ENCODE data around the gene CA12. TPM values are rescaled to one million over a fixed set of nuclear protein-coding genes. Genes with fewer than 3 reads are reported as not detected.
"Not testable (repeated sequence)": the region's sequence is repeated elsewhere in the genome, so short reads cannot be mapped to it uniquely, and the experiment has no call there.

CA12 gene
- polyA plus RNA-seq, 1 experiment = 61.4 TPM

GRCh38 chr15:63323798-63324563, 57.7 kb downstream of the CA12 start:
- CTCF ChIA-PET = no interaction called here

GRCh38 chr15:63322541-63322940, 59.1 kb downstream of the CA12 start:
- H3K9me3 ChIP-seq (ENCODE audit: control insufficient read depth, insufficient read depth, low read length) = peaks cover 4% of the 10 kb centered on the region; the same call in 1 of the 2 replicates
- POLR2A ChIA-PET = no interaction called here
- H3K4me3 ChIP-seq (ENCODE audit: low read depth, low read length) = no peak overlapping the region
- H3K27me3 ChIP-seq (ENCODE audit: control insufficient read depth, insufficient read depth, low read length) = no peaks in the 10 kb centered on the region
- DNase-seq (ENCODE audit: low read depth, low spot score) = no peak
- H3K27ac ChIP-seq (ENCODE audit: low read depth, low read length) = no peak overlapping the region
- no peak for TF ChIP-seq CTCF (IDR thresholded peaks at IDR 0.05; ENCODE audit: low read depth, low read length)
- CTCF ChIA-PET = interaction anchor here (0.7 kb wide), 1 partner anchor 20 kb away, joined by 3 read pairs; no protein-coding TSS in a partner anchor

More at GRCh38 chr15:63323798-63324563, 57.7 kb downstream of the CA12 start:
- Histone ChIP-seq H3K27ac (ENCODE audit: low read depth, low read length) (no peak overlapping the region), H3K27me3 (ENCODE audit: control insufficient read depth, insufficient read depth, low read length) (no peaks in the 10 kb centered on the region), H3K9me3 (ENCODE audit: control insufficient read depth, insufficient read depth, low read length) (peaks cover 4% of the 10 kb centered on the region; the same call in 1 of the 2 replicates), H3K4me3 (ENCODE audit: low read depth, low read length) (no peak overlapping the region)
- POLR2A ChIA-PET = no interaction called here
- DNase-seq (ENCODE audit: low read depth, low spot score) = no peak
- TF ChIP-seq CTCF (IDR thresholded peaks at IDR 0.05; ENCODE audit: low read depth, low read length) = no peak

- CTCF ChIA-PET = no interaction called here
These were observed 60.2 kb downstream of the CA12 start for GRCh38 chr15:63321462-63321861.

GRCh38 chr15:63320981-63321380, 60.7 kb downstream of the CA12 start:
- H3K27me3 ChIP-seq (ENCODE audit: control insufficient read depth, insufficient read depth, low read length); H3K27ac ChIP-seq (ENCODE audit: low read depth, low read length); DNase-seq (ENCODE audit: low read depth, low spot score); H3K9me3 ChIP-seq (ENCODE audit: control insufficient read depth, insufficient read depth, low read length); H3K4me3 ChIP-seq (ENCODE audit: low read depth, low read length); POLR2A ChIA-PET; CTCF ChIA-PET: not testable (repeated sequence)

More at GRCh38 chr15:63321462-63321861, 60.2 kb downstream of the CA12 start:
- H3K9me3 ChIP-seq (ENCODE audit: control insufficient read depth, insufficient read depth, low read length) = peaks cover 4% of the 10 kb centered on the region; the same call in 1 of the 2 replicates
- no peak for DNase-seq (ENCODE audit: low read depth, low spot score)
- H3K27ac ChIP-seq (ENCODE audit: low read depth, low read length) = no peak overlapping the region
- POLR2A ChIA-PET = no interaction called here
- H3K27me3 ChIP-seq (ENCODE audit: control insufficient read depth, insufficient read depth, low read length) = no peaks in the 10 kb centered on the region
- H3K4me3 ChIP-seq (ENCODE audit: low read depth, low read length) = no peak overlapping the region
- no peak for TF ChIP-seq CTCF (IDR thresholded peaks at IDR 0.05; ENCODE audit: low read depth, low read length)

- CTCF ChIA-PET; H3K9me3 ChIP-seq (ENCODE audit: control insufficient read depth, insufficient read depth, low read length); H3K27me3 ChIP-seq (ENCODE audit: control insufficient read depth, insufficient read depth, low read length); H3K27ac ChIP-seq (ENCODE audit: low read depth, low read length); H3K4me3 ChIP-seq (ENCODE audit: low read depth, low read length); DNase-seq (ENCODE audit: low read depth, low spot score): not testable (repeated sequence)
- POLR2A ChIA-PET = interaction anchor here (0.6 kb wide), 1 partner anchor 54 kb away, joined by 3 read pairs; no protein-coding TSS in a partner anchor
These were observed 61.2 kb downstream of the CA12 start for GRCh38 chr15:63320446-63320845.

- TF ChIP-seq CTCF (IDR thresholded peaks at IDR 0.05; ENCODE audit: low read depth, low read length) = no peak
- no peak for DNase-seq (ENCODE audit: low read depth, low spot score)
- Histone ChIP-seq H3K4me3 (ENCODE audit: low read depth, low read length) (no peak overlapping the region), H3K27me3 (ENCODE audit: control insufficient read depth, insufficient read depth, low read length) (no peaks in the 10 kb centered on the region), H3K27ac (ENCODE audit: low read depth, low read length) (no peak overlapping the region), H3K9me3 (ENCODE audit: control insufficient read depth, insufficient read depth, low read length) (peaks cover 4% of the 10 kb centered on the region; the same call in 1 of the 2 replicates)
- CTCF ChIA-PET = no interaction called here
- POLR2A ChIA-PET = interaction anchor here (0.5 kb wide), 1 partner anchor 72 kb away, joined by 4 read pairs; no protein-coding TSS in a partner anchor
These were observed 62.6 kb downstream of the CA12 start for GRCh38 chr15:63319065-63319464.
